Keratinocyte (primary cell): ENCODE results near the gene DIAPH3. TPM values are rescaled to one million over a fixed set of nuclear protein-coding genes. Genes with fewer than 3 reads are reported as not detected.

ENCODE experiments used
- DNase-seq: peaks from one replicate; pipeline ENCODE4 v3.0.0-alpha.2; 2011; ENCODE audit warnings: low read depth, missing footprints, low spot score
- FAIRE-seq: peaks from 2 replicates; lab custom pipeline; 2011; peaks lifted over from hg19 to GRCh38; lab: Jason Lieb, UNC
- H2AFZ ChIP-seq: 2 replicates; pipeline ENCODE4 v1.6.0; 2012; ENCODE audit warnings: low read length, control low read depth, inconsistent platforms; ENCODE audit not compliant: control insufficient read depth
- H3K27ac ChIP-seq: 2 replicates; pipeline ENCODE4 v1.5.1; 2011; ENCODE audit warnings: low read length; ENCODE audit not compliant: control insufficient read depth, insufficient read depth
- H3K27me3 ChIP-seq: 3 replicates; pipeline ENCODE4 v1.6.0; 2011; ENCODE audit warnings: low read length; ENCODE audit not compliant: control insufficient read depth, insufficient read depth; ENCODE audit errors: extremely low read depth
- H3K36me3 ChIP-seq, 2 experiments: 2 replicates in 1 of 2; 3 replicates in 1 of 2; pipeline ENCODE4 v1.5.1; 2011; ENCODE audit warnings: low read length in 2 of 2, mild to moderate bottlenecking in 1 of 2; ENCODE audit not compliant: control insufficient read depth in 2 of 2, insufficient read depth in 2 of 2; ENCODE audit errors: extremely low read depth in 1 of 2
- H3K4me1 ChIP-seq: 3 replicates; pipeline ENCODE4 v1.5.1; 2011; ENCODE audit warnings: low read length; ENCODE audit not compliant: control insufficient read depth, insufficient read depth; ENCODE audit errors: extremely low read depth
- H3K4me2 ChIP-seq: 3 replicates; pipeline ENCODE4 v1.6.0; 2011; ENCODE audit warnings: low read depth, low read length; ENCODE audit not compliant: control insufficient read depth, insufficient read depth; ENCODE audit errors: extremely low read depth
- H3K4me3 ChIP-seq, 3 experiments: fragments of 200-600 bp in 1 of 3; sonication (generic) in 1 of 3; 2 replicates in 2 of 3; 3 replicates in 1 of 3; pipeline ENCODE4 v1.5.1; 2011 to 2016; ENCODE audit warnings: low read length in 3 of 3, mild to moderate bottlenecking in 3 of 3, control low read depth in 2 of 3, inconsistent platforms in 1 of 3, low read depth in 1 of 3, mixed read lengths in 1 of 3, mixed run types in 1 of 3, moderate library complexity in 1 of 3; ENCODE audit not compliant: control insufficient read depth in 2 of 3, insufficient read depth in 2 of 3; ENCODE audit errors: extremely low read depth in 1 of 3
- H3K79me2 ChIP-seq: 2 replicates; pipeline ENCODE4 v1.6.0; 2012; ENCODE audit warnings: low read length; ENCODE audit not compliant: control insufficient read depth, insufficient read depth
- H3K9ac ChIP-seq: 3 replicates; pipeline ENCODE4 v1.6.0; 2011; ENCODE audit warnings: low read length; ENCODE audit not compliant: control insufficient read depth, insufficient read depth; ENCODE audit errors: extremely low read depth
- H3K9me1 ChIP-seq: 3 replicates; pipeline ENCODE4 v1.6.0; 2011; ENCODE audit warnings: low read length; ENCODE audit not compliant: control insufficient read depth, insufficient read depth; ENCODE audit errors: extremely low read depth
- H3K9me3 ChIP-seq: 2 replicates; pipeline ENCODE4 v1.5.1; 2012; ENCODE audit warnings: low read depth, low read length; ENCODE audit not compliant: control insufficient read depth
- H4K20me1 ChIP-seq: 3 replicates; pipeline ENCODE4 v1.6.0; 2011; ENCODE audit warnings: low read length; ENCODE audit not compliant: control insufficient read depth, insufficient read depth; ENCODE audit errors: extremely low read depth
- CTCF ChIP-seq, 3 experiments: IDR thresholded peaks in 1 of 3; conservative IDR thresholded peaks in 1 of 3; optimal IDR thresholded peaks in 1 of 3; 2 replicates in 2 of 3; 3 replicates in 1 of 3; pipeline versions ENCODE3 to v1.5.1; 2011; ENCODE audit warnings: low read length in 3 of 3, mild to moderate bottlenecking in 3 of 3, moderate library complexity in 2 of 3, control low read depth in 1 of 3, inconsistent platforms in 1 of 3; ENCODE audit not compliant: insufficient read depth in 2 of 3; ENCODE audit errors: extremely low read depth in 1 of 3
- EZH2 ChIP-seq: IDR thresholded peaks from one replicate; pipeline ENCODE4 v1.6.1; 2012; ENCODE audit warnings: inconsistent platforms, mild to moderate bottlenecking, low read length, moderate library complexity
- dilution Hi-C: fragments of 300-500 bp; cut with MboI; formaldehyde crosslinking; loops from one replicate; pipeline ENCODE4 v1.7.0; 2020; ENCODE audit warnings: low sequenced_read_pairs; ENCODE audit not compliant: extremely low pct_ligation_motif_present
- polyA plus RNA-seq, 5 experiments: library from polyadenylated mRNA; depleted of rRNA in 3 of 5; stranded (reverse) in 3 of 5; stranded (forward) in 1 of 5; unstranded in 1 of 5; fragments of >200 nt; gene quantifications; 1 replicate in 1 of 5; 2 replicates in 3 of 5; 3 replicates in 1 of 5; pipeline versions ENCODE4 v1.2.1 to v1.2.3, GENCODE V29; 2011 to 2012; ENCODE audit warnings: missing spikeins in 2 of 5, low read depth in 1 of 5, low replicate concordance in 1 of 5

The DIAPH3 gene
- polyA plus RNA-seq, 1 donor (not counting 4 experiments of a cell fraction or from before 2014, with no cell fraction given): 9.0 TPM

GRCh38 chr13:59789558-59789957, 374.2 kb downstream of the DIAPH3 start:
- no peaks in the 10 kb centered on the region for H3K27me3 ChIP-seq
- H3K36me3 ChIP-seq: no peaks in the 10 kb centered on the region
- dilution Hi-C loops: no loop called here
- H4K20me1 ChIP-seq: no peaks in the 10 kb centered on the region
- H3K4me3 ChIP-seq: no peak overlapping the region
- H3K9me3 ChIP-seq: no peaks in the 10 kb centered on the region
- no peak overlapping the region for H3K4me2 ChIP-seq
- no peaks in the 10 kb centered on the region for H3K4me1 ChIP-seq
- DNase-seq: no peak
- no peak for TF ChIP-seq EZH2
- no peak for TF ChIP-seq CTCF (optimal IDR thresholded peaks at IDR 0.05 in 1 of 3, IDR thresholded peaks at IDR 0.05 in 1 of 3, conservative IDR thresholded peaks at IDR 0.05 in 1 of 3; ENCODE audit: extremely low read depth in 1 of 3, insufficient read depth in 2 of 3, low read length in 3 of 3)
- no peak overlapping the region for H3K27ac ChIP-seq
- FAIRE-seq: no peak
- H3K79me2 ChIP-seq: no peaks in the 10 kb centered on the region
- no peaks in the 10 kb centered on the region for H3K9me1 ChIP-seq
- H3K9ac ChIP-seq: no peak overlapping the region
- no peak overlapping the region for H2AFZ ChIP-seq

DNA sequence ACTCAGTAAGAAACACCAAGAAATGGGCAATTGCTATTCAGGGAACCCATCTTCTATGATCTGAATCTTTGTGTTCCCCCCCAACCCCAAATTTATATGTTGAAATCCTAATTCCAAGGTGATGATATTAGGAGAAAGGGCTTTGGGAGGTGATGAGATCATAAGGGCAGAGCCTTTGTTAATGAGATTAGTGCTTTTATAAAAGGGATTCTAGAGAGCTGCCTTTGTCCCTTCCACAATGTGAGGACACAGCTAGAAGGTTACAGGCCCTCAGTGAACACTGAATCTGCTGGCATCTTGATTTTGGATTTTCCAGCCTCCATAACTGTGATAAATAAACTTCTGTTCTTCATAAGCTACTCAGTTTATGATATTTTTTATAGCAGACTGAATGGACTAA, 376.0 kb downstream of the DIAPH3 start:
- no peak overlapping the region for H3K9ac ChIP-seq
- dilution Hi-C loops: no loop called here
- H3K9me3 ChIP-seq: no peaks in the 10 kb centered on the region
- H3K4me2 ChIP-seq: no peak overlapping the region
- no peak overlapping the region for H3K4me3 ChIP-seq
- FAIRE-seq: no peak
- H3K79me2 ChIP-seq: no peaks in the 10 kb centered on the region
- H3K9me1 ChIP-seq: no peaks in the 10 kb centered on the region
- H3K36me3 ChIP-seq: no peaks in the 10 kb centered on the region
- no peaks in the 10 kb centered on the region for H3K4me1 ChIP-seq
- TF ChIP-seq CTCF (optimal IDR thresholded peaks at IDR 0.05 in 1 of 3, IDR thresholded peaks at IDR 0.05 in 1 of 3, conservative IDR thresholded peaks at IDR 0.05 in 1 of 3; ENCODE audit: extremely low read depth in 1 of 3, insufficient read depth in 2 of 3, low read length in 3 of 3) (no peak), EZH2 (no peak)
- H3K27me3 ChIP-seq: no peaks in the 10 kb centered on the region
- no peak overlapping the region for H2AFZ ChIP-seq
- H4K20me1 ChIP-seq: no peaks in the 10 kb centered on the region
- DNase-seq: no peak
- no peak overlapping the region for H3K27ac ChIP-seq
